ENCODE data around the gene GPR84.

GPR84 gene

GRCh38 chr12:54390668-54391551 is 26.6 kb upstream of the GPR84 start:
- no peak for DNase-seq (ENCODE audit: low spot score)

DNA sequence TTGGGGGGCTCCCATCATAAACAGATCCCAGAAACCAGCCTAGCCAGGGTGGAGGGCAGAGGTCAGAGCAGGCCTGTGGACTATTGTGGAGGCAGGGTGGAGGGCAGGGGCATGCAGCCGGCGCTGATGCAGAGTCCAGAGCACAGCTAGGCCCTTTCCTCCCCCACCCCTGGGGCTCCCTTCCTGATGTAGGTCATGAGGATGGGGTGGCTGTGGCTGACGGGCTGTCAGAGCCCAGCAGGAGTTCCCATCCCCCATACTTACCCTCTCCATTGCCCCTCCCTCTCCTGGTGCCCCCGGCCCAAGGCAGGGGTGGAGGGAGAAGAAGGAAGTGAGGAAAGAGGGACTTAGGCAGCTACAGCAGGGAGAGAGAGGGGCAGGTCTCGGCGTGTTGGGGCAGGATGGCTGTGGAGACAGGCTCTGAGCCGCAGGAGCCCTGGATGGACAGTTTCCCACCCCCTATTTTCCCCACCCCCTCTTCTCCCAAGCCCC is 25.9 kb upstream of the GPR84 start:
- no peak for DNase-seq (ENCODE audit: low spot score)

GRCh38 chr12:54389607-54390175 is 25.4 kb upstream of the GPR84 start:
- no peak for DNase-seq (ENCODE audit: low spot score)

DNA sequence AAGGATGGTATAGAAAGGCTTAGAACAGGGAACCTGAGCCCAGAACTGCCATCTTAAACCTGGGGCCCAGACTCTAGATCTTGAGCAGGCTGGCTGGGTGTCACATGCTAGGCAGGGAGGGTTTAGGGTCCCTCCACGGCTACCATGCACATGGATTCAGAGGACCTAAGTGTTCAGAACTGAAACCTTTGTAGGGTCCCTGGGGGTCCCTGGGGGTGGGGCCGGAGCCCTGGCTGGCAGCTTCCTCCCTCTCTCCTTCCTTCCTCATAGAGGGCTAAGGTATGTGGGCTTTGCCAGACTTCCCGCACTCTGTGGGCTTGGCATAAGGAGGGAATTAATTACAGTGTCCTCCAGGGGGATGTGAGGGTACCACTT is 24.8 kb upstream of the GPR84 start:
- no peak for DNase-seq (ENCODE audit: low spot score)

- DNase-seq (ENCODE audit: low spot score), result no peak
These were observed 24.2 kb upstream of the GPR84 start for GRCh38 chr12:54388237-54389133.

- DNase-seq (ENCODE audit: low spot score), result no peak
These were observed 22.8 kb upstream of the GPR84 start for GRCh38 chr12:54387114-54387467.

DNA sequence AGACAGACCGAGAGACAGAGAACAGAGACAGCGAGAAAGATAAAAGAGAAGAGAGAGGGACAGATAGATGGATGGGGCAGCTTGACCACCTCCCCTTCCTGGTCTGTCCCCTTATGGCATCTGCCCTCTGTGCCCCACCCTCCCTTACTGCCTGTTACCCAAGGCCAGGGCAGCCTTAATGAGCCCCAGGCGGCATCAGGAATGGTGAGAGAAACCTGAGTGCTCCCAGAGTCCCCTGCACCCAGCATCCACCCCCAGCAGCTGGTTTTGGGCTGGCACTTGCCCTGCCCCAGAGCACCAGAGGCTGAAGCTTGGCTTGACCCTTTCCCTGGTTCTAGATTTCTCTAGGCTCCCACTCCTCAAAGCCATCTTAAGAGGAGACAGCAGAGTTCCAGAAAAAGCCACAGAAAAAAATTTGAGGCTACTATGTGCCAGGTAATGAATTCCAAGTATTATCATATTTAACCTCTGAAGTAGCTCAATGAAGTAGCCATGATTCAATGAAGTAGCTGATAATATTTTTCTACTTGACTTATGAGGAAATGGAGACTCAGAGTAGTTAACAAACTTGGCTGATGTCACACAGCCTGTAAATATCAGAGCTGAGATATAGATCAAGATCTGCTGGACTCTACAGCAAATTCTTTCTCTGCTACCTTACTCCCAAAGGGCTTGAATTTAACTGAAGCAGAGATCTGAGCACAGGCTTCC is 22.3 kb upstream of the GPR84 start:
- DNase-seq (ENCODE audit: low spot score), result no peak

- peak; percentile 69 for DNase-seq (ENCODE audit: low spot score)
These were observed 21.1 kb upstream of the GPR84 start for GRCh38 chr12:54385251-54385914.

GRCh38 chr12:54384591-54385041 is 20.3 kb upstream of the GPR84 start, which contains the start of gene ZNF385A:
Gene ZNF385A (minus strand): TSS chr12:54384733. CDS start chr12:54384514, 219 bp downstream.
- DNase-seq (ENCODE audit: low spot score), result peak; percentile 74

DNA sequence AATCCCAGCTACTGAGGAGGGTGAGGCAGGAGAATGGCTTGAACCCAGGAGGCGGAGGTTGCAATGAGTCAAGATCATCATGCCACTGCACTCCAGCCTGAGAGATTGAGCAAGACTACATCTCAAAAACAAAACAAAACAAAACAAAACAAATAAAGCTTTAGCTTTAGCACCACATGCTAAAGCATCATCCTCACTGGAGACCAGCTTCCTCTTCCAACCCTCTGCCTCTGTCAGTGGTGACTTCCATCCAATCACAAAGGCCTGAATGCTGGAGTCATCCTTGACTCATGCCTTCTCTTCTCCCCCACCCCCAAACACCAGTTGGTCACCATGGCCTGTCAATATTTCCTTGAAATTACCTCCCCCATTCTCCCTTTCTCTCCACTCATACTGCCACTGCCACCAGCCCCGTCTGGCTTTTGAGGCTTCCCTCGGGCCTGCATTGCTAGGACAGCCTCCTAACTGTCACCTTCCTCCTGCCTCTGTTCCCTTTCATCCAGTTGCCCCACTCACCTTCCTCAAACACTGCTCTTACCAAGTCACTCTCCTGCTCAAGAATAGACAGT is 18.8 kb upstream of the GPR84 start:
- DNase-seq (ENCODE audit: low spot score), result no peak

DNA sequence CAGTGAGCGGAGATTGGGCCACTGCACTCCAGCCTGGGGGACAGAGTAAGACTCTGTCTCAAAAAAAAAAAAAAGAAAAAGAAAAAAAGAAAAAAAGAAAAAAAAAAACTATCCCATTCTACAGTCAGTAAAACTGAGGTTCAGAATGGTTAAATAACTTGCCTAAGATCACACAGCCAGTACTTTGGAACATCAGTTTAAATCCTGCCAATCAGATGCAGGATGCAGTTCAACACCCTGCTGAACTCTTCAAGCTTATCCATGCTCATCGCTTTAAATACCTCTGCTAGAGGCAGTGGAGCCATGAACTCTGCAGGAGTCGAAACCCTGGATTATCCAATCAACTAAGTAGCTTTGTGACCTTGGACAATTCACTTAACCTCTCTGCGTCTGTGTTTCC is 16.9 kb upstream of the GPR84 start:
- DNase-seq (ENCODE audit: low spot score), result no peak

DNA sequence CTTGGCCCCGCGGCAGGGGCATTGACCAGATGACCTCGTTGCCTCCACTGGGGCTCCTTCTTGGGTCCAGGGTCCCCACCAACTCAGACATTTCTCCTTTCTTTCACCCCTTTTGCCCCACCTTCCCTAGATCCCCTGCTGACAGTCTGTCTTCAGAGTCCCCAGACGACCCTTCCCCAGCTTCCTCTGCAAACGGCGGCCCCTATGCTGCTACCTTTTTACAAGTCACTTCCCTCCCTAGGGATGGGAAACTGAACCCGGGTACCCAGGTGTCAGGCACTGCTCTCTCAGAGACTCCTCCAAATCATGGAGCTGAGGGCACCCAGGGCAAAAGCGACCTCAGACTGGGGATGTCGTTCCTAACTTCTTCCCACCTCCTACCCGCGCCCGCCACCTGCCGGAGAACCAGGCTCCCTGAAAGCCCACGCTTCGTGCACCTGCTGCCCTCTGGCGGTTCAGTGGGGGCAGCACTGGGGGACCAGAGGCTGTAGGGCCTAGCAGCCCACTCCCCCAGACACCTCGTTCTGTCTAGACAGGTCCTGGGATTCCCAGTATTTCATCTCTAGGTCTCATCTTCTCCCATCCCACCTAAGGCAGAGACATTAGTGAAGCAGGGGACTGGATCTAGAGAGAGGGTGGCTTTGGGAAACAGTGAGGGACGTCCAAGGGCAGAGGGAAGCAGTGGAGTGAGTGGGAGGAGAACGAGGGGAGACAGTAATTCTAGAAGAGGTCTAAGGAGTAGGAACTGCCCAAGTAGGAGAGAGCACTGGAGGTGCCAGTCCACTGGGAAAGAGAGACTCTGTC is 15.3 kb upstream of the GPR84 start:
- peak; percentile 94 for DNase-seq (ENCODE audit: low spot score)

DNA sequence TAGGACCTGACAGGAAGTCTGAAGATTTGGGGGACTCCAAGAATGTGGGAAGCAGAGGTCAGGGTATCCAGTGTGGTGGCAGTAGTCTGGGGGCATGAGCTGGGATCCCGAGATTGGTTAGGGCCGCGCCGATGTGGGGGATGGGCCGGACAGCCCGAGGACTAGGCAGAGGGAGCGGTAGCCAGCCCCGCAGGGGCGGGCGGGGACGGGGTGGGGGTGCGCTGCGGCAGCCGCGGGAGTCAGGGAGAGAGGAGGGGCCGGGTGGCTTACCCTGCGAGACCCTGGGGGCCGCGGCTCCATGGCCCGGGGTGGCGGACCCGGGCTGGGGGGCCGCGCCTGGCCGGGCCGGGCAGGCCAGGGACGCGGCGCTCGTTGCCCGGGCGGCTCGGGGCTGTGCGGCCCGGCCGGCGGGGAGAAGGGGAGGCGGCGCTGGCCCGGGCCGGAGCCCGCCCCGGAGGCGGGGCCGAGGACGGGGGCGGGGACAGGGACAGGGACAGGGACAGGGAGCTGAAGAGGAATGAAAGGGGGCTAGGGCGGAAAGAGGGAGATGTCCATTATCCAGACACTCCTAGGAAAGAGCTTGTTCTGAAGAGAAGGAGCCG is 14.6 kb upstream of the GPR84 start:
- peak; percentile 60 for DNase-seq (ENCODE audit: low spot score)

DNA sequence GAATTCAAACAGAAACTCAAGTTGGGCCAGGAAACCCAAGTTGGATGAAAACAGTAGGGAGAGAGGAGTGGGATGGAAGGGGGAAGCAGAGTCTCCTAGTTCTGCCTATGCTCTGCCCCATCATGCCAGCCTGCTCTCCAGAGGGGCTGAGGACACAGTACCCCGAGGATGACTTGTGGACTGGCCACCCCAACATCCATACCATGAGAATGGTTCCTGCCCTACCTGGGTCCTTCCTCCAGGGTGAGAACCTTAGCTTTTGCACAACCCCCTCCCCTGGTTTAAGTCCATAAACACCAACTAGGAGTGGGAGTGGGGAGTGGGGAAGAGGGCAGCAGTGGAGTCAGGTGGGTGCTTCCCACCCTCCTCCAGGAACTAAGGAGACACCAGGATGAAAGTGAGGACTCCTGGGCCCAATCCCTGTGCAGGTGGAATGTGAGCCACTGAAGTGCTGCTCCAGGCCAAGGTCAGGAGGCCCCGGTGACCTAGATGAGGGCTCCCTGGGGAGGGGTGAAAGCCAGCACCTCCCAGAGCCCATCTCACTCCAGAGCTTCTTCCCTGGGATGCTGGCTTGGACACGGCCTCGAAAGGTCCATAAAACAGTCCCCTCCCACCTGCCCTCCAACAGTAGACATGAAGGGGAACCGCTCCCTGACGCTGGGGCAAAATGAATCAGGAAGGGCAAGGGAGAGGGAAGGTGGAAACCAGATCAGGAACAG is 13.7 kb upstream of the GPR84 start:
- no peak for DNase-seq (ENCODE audit: low spot score)

DNA sequence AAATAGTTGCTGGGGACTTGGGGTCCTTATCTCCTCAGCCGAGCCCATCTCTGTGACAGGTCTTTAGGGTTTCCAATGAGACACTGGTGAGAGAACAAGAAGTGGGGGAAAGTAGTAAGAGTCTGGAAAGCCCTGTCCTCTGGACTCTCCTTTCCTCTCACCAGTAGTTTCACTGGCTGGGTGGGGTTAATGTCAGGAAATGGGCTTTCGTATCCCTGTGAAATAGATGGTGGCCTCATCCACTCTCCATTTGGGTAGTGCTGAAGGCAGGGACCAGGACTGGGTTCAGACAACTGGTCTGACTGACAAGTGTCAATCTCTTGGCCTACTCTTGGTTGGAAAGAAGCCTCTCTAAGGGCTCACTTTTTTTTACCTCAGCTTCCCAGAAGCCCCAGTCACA is 12.7 kb upstream of the GPR84 start:
- no peak for DNase-seq (ENCODE audit: low spot score)

DNA sequence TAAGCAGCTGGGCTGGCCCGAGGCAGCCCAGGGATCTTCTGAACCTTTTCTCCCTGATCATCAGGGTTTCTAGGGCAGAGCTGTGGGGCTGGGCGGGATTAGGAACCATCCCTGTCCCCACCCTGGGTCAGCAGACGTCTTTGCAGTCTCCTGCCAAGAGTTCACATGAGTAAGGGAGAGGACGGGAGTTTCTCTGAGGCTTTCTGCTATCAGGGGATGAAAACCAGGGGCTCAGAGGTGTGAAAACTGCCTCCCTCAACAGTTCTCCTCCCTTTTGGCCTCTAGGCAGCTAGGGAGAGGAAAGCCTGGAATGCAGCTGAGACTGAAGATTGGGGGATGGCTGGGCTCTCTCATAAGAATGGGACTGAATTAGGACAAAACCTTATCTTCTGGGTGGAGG is 12.3 kb upstream of the GPR84 start:
- no peak for DNase-seq (ENCODE audit: low spot score)

- no peak for DNase-seq (ENCODE audit: low spot score)
These were observed 10.9 kb upstream of the GPR84 start for GRCh38 chr12:54375259-54375579.

DNA sequence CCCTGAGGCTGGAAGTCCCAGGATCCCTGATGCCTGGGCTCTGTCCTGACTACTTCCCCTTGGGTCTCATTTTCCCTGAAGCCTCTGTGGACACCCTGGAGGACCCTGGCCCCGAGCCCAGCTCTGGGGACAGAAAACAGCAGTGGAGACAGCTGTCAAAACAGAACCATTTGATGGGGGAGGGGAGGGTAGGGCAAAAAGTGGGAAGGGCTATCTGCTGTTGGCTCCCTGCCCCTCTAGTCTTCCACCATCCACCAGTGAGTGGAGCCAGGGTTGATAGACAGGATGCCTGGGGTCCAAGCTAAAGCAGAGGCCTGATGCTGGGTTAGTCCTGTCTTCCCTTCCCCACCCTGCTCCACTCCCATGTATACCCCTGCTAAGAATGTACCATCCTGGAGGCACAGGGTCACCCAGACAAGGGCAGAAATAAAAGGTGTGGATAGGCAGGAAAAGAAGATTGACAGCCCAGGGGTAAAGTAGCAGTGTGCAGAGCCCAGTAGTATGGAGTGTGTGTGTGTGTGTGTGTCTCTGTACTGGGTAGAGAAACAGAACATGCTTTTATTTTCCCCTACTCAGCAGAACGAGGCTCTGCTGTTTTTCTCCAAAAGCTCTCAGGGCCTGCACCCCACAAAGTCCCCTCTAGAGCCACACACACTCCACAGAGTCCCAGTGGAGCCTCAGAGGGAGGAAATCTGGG is 10.4 kb upstream of the GPR84 start:
- no peak for DNase-seq (ENCODE audit: low spot score)

All from Ammon's horn (tissue), 1 donor.